ENCODE data around the gene CPA1.

The CPA1 gene

DNA sequence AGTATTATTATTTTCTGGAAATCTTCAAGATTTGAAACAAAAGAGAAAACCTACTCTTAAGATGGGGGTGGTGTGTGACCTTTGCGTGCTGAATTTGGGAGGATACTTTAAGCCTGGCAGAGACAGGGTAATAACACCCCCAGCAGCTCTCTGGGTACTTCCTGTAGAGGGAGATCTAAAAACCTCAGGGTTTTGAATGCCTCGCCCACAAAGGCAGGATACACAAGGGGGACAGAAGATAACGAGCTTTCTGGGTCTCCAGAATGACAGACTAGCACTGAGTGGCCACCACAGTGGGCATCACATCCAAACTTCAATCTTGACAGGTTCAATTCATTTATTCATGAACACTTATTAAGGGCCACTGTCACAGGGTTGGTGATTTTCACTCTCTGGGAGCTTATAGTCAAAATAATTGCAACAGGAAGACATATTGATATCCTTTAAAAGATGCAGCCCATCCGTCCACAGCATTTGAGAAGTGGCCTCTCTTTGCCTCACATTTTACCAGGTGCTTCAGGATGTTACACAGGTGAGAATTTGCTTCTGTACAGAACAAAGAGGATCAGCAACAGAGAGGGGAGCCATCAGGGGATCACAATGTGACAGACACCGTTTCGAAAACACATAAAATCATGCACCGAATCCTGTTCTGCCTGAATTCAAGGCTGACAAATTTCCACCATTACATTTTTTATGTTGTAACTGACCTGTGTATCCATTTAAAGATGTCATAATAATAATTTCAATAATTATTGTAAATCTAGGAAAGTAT is 14.3 kb downstream of the CPA1 start:
- DNase-seq (ENCODE audit: low read depth in 2 of 2): no peak

DNA sequence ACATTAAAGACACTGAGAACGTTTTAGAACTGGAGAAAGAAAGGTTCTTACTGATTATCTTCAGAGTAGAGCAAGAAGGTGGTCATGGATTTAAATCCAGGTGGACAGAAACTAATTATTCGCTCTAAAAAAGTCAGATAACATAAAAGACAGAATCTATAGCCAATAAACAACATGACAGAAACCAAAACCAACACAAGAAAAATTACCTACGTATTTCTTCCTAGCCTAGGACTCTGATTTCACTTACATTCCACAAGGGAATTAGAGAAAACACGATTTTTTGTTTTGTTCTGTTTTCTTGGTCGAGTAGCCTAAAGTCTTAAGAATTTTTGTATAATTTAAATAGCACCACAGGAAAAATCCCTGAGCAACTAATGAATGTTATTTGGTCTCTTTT is 15.1 kb downstream of the CPA1 start:
- no peak for DNase-seq (ENCODE audit: low read depth in 2 of 2)

DNA sequence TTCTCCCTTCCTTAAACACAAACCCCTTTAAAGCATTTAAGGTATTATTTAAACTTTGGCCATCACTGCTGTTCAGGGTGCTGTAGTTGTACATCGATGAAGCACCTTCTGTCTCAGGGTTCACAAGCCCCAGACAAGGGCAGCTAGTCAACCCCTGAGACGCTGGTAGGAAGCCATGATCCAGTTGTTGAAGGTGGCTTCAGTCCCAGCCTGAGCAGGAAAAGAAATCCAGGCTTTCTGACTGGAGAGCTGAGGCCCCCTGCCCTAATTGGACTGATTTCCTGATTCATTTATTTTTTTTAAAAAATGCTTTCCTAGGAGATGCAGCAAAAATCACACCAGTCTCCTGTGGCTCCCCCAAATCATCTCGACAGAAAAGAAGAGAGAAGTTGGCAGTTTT is 15.8 kb downstream of the CPA1 start:
- no peak for DNase-seq (ENCODE audit: low read depth in 2 of 2)

DNA sequence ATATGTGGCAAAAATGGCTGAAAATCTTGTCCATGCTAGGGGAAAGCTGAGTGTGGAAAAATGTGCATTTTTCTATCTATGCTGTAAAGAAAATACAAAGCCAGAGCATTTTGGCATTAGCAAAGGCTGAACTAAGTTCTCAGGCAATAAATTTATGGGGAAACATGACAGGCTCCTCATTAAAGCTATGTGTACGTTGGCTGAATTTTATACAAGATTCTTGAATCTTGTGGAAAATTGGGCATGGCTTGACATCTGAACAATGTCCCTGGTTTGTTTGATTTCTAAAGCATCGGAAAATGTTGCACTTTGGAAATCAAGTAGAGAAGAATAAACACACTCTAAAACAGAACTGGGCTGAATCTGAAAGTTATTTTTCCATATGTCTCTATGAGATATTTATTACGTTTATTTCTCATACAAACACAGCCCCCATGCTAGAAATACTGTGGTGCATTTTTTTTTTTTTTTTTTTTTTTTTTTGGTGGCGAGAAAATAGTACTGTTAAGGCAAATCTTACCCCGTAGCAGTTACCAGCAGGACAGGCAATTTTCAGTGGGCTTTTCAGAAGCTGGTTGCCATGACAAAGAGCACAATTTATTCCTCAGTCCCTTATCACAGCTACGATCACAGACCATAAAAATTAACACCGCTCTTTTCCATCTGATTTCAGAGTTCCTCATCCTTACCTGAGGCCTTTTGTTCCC is 16.9 kb downstream of the CPA1 start:
- DNase-seq (ENCODE audit: low read depth in 2 of 2): no peak

DNA sequence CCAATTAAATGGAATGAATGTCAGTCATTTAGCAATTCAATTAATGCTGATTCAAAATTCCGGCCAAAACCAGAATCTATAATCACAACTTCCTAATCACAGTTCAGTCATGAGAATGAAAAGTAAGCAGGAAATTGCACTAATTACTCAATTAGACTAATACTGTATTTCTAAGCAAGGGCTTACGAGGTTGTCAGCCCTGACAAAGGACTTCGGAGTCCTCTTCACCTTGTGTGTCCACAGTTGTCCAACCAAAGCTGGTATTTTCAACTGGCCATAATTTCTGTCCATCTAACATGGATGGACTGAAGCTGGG is 17.4 kb downstream of the CPA1 start:
- no peak for DNase-seq (ENCODE audit: low read depth in 2 of 2)

DNA sequence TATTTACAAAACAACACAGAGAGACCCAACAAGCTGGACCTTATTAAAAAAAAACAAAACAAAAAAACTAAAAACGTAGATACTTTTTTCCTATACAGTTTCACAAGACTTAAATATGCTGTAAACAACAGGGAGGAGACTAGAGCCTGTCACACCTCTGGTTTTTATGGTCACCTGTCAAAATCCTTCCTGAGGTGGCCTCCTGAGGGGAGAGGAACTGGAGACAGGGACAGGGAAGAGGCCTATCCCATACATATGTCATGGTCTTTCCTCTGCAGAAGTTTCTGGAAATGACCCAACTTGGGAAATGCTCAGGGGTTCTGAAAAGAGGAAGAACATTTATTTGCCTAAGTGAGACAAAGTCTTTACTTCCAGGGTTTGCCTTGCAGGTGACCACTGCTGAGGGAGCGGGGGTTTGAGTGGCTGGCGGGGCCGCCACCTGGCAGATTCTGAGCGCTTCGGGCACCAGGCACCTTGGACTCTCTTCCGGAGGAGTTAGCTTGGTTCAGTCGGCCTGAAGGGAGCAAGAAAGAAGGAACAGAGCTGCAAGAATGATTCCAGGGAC is 18.3 kb downstream of the CPA1 start:
- DNase-seq (ENCODE audit: low read depth in 2 of 2): no peak

DNA sequence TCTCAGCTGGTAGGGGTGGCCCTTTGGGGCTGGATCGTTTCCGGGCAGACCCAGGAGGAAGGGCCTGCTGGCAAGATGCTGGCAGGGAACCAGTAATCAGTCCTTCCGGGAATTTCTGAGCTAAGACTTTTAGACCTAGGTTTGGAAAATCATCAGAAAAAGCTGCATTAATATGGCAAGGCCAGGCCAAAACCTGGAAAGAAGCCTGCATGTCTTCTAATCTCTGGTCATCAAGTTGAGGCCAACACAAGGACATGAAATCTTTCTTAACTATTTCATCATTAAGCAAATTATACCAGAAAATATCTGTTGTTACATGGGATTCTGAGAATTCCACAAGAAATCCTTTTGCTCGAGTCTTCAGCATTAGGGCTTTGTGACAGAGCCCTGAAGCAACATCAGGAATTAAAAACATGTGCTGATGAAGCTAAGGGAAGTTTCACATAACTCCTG is 19.9 kb downstream of the CPA1 start:
- no peak for DNase-seq (ENCODE audit: low read depth in 2 of 2)

DNA sequence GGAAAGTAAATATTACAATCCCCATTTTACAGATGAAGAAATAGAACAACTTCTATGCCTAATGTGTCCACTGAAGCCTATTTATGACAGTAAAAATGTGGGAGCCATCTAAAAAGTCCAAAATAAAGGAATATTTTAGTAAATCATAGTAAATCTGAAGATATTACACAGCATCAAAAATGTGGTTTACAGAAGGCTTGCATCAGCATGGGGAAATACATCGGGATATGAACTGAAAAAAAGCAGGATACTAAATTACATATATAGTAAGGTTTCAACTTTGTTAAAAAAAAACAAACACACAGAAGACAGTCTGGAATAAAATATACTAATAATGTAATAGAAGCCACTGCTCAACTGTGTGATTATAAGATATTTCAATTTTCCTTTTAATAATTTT is 20.8 kb downstream of the CPA1 start:
- no peak for DNase-seq (ENCODE audit: low read depth in 2 of 2)

DNA sequence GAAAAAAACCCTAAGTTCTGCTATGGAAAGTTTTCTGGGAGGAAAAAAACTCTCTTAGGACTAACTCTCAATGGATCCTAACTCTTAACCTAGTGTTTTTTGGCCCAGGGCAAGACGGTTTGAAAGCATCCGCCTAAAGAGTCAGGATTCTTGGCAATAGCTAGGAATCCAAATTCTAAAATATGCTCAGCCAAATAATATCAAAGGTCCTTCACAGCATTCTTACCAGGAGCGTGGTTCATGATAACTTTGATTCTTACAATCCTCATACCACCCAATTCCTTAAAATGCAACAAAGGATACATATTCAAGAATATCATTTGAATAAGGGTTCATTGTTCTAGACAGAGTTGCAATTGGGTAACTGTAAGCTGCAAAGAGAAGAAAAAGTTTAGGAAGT is 21.3 kb downstream of the CPA1 start:
- no peak for DNase-seq (ENCODE audit: low read depth in 2 of 2)

DNA sequence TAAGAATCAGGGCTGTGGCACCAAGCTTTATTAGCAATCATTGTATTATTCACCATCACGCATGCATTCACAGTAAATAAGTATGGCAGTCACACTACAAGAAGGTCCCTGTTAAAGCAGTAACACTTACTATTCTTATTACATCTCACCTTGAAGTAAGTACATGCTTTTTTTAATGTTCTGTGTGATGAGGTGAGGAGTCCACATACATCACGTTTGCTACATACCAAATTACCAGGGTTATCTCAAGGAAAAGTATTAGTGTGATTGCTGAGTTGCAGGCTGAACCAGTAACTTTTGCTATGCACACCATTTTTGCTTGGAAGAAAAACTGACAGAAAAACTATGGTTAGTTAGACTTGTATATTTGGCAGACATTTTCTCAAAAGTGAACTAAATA is 24.7 kb downstream of the CPA1 start:
- no peak for DNase-seq (ENCODE audit: low read depth in 2 of 2)

DNA sequence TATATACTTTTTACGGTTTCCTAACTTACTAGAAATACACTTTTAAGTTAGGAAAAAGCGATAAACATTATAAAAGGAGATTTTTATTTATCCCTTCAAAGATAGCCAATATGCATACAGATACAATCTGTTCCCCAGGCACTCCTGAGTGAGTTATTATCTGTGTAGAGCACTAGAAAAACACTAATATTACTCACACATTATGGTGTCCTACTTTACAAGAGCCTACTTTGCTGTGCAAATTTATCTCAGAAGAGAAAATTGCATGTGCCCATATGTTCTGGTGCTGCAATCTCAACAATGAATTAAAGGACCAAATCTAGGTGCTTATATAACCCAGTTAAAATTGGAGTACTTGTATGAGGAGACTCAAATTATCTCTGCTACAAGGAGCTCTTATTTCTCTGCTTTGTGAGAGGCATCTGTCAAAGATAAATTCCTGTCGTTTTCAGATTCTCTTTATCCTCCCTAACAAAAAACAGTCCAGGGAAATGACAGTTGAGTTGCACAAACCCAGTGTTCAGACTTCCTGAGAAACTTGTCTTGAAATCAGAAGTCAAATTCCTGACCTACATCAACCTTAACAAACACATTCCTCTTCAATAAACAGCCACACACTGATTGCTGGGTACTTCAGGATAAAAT is 28.9 kb downstream of the CPA1 start:
- DNase-seq (ENCODE audit: low read depth in 2 of 2): no peak

DNA sequence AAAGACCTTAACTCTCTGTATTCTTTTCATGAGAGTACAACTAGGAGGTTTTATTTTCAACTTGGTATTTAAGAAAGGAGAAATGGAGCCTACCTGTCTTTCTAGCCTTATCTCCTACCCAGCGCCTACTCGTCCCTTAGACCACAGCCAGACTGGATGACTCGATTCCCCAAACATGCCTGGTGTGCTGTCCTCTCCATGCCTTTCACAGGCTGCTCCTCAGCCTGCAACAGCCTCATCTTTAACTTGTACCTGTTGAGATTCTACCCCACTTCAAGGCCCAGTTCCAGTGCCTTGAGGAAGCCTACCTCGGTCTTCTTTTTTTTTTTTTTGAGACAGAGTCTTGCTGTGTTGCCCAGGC is 29.4 kb downstream of the CPA1 start:
- no peak for DNase-seq (ENCODE audit: low read depth in 2 of 2)

DNA sequence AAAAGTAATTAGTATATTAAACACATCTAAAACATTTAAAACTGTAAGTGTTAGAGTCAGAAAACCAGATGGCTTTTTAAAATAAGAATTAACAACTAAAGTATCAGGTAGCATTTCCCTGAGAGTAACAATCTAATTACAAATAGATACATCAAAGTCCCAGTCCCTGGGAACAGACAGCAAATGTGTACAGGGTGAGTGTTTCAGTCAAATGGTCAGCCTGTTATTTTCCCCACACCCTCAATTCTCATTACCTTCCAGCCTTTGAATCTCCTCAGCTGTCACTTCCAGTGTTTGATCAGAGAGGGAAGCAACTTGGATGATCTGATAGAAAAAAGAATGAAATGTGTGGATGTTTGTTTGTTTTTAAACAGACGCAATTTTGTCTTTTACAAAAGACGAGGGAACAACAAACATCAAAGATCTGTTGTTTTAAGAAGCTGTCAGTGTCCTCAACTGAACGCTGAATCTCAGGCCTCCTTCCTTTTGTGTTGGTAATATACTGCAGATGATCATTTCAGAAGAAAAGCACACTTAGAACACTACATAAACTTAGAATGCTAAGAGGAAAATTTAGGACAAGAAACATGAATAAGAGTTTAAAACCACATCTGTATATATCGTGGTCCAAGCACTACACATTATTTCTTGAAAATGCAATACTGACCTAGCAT is 30.7 kb downstream of the CPA1 start:
- no peak for DNase-seq (ENCODE audit: low read depth in 2 of 2)

DNA sequence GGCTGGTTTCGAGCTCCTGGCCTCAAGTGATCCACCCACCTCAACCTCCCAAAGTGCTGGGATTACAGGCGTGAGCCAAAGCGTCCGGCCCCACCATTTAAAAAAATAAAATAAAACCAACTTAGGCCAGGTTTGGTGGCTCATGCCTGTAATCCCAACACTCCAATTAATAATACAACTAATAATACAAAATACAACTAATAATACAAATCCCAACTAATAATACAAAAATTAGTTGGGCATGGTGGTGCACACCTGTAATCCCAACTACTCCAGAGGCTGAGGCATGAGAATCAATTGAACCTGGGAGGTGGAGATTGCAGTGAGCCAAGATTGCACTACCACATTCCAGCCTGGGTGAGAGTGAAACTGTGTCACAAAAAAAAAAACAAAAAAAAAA is 32.9 kb downstream of the CPA1 start:
- DNase-seq (ENCODE audit: low read depth in 2 of 2): no peak

DNA sequence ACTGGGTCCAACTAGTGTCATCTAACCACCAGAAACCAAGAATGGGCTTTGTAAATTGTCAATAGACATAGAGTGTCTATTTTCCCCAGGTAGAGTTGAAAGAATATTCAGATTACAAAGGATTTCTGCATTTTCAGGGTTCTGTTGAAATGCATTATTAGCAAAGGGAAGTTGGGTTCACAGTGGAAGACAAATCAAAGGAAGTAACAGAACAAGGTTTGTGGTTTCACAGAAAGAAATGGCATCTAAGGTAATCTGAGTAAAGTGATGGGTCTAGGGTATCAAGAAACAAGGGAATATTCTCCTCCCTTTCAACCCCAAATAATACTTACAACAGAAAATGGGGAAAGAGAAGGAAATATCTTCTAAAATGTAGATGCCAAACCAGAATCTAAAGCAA is 34.7 kb downstream of the CPA1 start:
- DNase-seq (ENCODE audit: low read depth in 2 of 2): no peak

DNA sequence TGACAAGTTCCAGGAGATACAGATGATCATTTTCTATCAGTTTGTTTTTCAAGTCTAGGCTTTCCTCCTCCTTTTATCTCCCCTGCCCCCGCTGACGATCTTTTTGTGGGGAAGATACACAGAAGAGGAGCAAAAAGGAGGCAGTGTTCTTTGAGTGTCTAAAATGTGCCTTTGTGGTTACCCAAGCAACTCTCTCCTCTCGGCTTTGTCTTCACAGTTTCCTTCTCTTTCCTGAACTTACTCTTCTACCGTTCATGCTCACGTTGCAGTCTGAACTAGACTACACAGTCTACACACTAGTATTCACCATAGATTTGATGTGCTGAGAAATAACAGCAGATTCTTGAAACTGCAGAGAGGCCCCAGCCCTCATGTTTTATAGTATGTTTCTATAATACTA is 36.9 kb downstream of the CPA1 start:
- DNase-seq (ENCODE audit: low read depth in 2 of 2): no peak

DNA sequence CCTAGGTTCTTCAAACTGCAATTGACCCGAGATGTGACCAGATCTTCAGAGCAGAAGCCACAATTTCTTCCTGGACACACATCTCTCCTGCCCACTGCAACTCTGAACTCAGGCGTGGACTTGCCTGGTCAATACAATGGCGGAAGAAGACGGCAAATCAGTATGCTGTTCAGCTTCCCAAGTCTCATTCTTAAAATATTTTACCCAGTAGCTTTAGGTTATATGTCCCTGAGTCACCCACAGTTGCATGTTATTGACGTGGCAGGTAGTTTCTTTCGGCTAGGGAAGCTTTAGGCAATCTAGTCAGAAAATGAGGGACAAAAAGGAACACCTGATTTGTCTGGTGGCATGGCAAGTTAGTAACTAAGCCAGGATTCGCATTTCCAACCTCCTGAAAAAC is 38.0 kb downstream of the CPA1 start:
- no peak for DNase-seq (ENCODE audit: low read depth in 2 of 2)

DNA sequence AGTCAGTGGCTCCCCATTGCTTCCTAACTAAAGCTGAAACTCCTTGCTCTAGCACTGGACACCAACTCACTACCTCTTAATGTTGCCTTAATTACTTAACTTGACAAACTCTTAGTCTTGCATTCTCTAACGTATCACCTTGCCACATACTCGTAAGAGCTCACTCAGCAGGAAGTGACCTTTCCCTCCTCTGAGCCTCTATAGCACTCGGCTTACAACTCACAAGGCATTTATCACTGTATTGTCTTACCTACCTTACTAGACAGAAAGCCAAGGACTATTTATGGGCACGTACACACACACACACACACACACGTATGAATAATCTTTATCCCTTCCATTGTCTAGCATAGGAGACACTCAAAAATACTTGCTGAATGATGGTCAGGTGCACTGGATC is 39.4 kb downstream of the CPA1 start:
- no peak for DNase-seq (ENCODE audit: low read depth in 2 of 2)

DNA sequence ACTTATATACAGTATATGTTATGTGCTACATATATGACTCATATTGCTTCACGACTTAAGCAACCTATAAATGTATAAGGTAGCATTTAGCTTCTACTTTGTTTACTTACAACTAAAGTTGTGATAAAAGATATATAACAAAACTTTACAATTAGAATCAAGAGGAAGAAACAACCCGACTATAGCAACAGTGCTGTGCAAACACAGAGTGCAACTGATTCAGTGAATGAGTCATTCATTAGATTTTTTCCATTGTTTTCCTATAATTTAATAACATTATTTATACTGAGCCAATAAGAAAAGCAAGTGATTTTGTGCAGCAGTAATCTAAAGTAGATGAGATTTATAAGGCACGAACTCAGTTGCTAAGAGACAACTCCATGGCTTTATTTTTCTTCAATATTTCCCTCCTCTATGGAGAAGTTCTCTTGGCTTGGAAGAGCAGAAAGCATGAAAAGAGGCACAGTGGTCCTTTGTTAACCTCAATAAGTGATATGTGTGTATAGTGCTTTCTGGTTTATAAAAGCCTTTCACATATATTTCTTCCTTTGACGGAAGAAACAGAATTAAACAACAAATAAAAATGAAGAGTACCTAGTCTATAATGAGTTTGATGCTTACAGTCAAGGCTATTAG is 40.8 kb downstream of the CPA1 start:
- no peak for DNase-seq (ENCODE audit: low read depth in 2 of 2)

DNA sequence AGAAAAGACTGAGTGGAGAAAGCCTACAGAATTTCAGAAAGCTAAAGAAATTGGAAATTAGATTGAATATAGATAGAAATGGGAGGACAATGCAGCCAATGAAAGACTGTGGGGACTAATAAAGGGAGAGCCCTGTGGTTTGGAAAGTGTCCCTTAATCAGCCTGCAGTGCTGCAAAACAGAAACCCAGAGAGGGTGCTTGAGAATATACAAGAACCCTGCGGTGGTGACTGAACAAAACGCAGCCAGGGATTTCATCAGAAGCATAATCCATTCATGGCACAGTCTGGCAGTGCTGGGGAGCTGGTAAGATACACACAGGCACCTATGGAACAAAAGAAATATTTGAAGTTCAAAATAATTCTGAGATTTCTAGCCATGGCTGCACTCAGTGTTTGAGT is 41.4 kb downstream of the CPA1 start:
- DNase-seq (ENCODE audit: low read depth in 2 of 2): no peak

DNA sequence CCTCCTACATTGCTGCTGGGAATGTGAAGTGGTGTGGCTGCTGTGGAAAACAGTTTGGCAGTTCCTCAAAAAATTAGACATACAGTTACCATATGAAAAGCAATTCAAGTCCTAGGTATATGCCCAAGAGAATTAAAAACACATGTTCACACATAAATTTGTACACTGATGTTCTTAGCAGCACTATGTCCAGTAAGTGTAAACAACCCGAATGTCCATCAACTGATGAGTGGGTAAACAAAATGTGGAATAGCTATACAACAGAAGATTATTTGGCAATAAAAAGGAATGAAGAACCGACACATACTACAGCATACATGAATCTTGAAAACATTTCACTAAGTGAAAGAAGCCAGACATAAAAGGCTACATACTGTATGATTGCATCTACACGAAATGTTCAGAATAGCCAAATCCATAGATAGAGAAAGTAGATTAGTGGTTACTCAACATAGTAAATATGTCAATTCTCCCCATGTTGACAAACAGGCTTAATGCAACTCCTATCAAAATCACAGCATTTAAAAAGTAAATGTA is 43.3 kb downstream of the CPA1 start:
- DNase-seq (ENCODE audit: low read depth in 2 of 2): no peak

DNA sequence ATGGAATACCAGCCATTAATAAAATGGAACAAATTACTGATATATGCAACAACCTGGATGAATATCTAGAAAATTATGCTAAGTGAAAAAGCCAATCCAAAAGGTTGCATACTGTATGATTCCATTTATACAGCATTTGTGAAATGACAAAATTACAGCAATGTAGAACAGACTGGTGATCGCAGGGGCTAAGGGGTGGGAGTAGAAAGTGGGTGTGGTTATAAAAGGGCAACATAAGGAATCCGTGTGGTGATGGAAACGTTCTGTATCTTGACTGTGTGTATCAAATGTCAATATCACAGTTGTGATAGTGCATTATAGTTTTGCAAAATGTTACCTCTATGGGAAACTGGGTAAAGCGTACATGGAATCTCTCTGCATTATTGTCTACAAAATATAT is 45.5 kb downstream of the CPA1 start:
- DNase-seq (ENCODE audit: low read depth in 2 of 2): no peak
